K562 (cell line): ENCODE data around the gene FDX2. TPM values are rescaled to one million over a fixed set of nuclear protein-coding genes. Genes with fewer than 3 reads are reported as not detected.
A peak's percentile ranks its signal among the peaks of the same experiment; 100 is the strongest.

Experiments used
- ATAC-seq: fragments of 200-7000 bp; cut with Tn5 transposase; 3 replicates; pipeline ENCODE4 v1.9.1; 2020; ENCODE audit warnings: moderate library complexity
- BruUV-seq: library from RNA; stranded (reverse); fragments of 400-500 nt; replicated peaks from 2 replicates; lab custom pipeline; 2021; lab: Mats Ljungman, UMichigan
- CTCF ChIA-PET: fragments of 300-600 bp; formaldehyde crosslinking; extraction: SDS; loops from one replicate; lab custom pipeline; 2021; ENCODE audit warnings: low intra/inter-chr PET ratio; lab: Yijun Ruan, JAX
- POLR2A ChIA-PET: fragments of 300-600, 350-650 bp; sonication (Branson Sonifier 250); formaldehyde crosslinking; extraction: SDS; loops from one replicate; lab custom pipeline; 2021; ENCODE audit warnings: antibody characterized with exemption, inconsistent platforms; lab: Yijun Ruan, JAX
- DNase-seq, 4 experiments: peaks; one replicate each; pipeline versions ENCODE4 v3.0.0 to v3.0.0-alpha.2; 2011 to 2018; ENCODE audit warnings: low spot score in 3 of 4, mixed read lengths in 3 of 4; ENCODE audit errors: extremely low read depth in 1 of 4
- FAIRE-seq: peaks from 2 replicates; lab custom pipeline; 2011; peaks lifted over from hg19 to GRCh38; lab: Jason Lieb, UNC
- H2AFZ ChIP-seq: 2 replicates; pipeline ENCODE4 v1.6.0; 2011; ENCODE audit warnings: low read depth, low read length, control low read depth, inconsistent platforms
- H3K27ac ChIP-seq: fragments of 200-600 bp; 3 replicates; pipeline ENCODE4 v1.8.0; 2011; ENCODE audit warnings: low read depth, mild to moderate bottlenecking, control low read depth, inconsistent platforms, low read length, moderate library complexity, mixed read lengths; ENCODE audit errors: extremely low read depth
- H3K27me3 ChIP-seq, 2 experiments: fragments of 300-600 bp in 1 of 2; 2 replicates in 1 of 2; 3 replicates in 1 of 2; pipeline versions ENCODE4 v1.6.0 to v1.8.0; 2011; ENCODE audit warnings: inconsistent platforms in 2 of 2, low read length in 2 of 2, mild to moderate bottlenecking in 1 of 2, mixed read lengths in 1 of 2, moderate library complexity in 1 of 2; ENCODE audit not compliant: control insufficient read depth in 2 of 2, insufficient read depth in 2 of 2
- H3K36me3 ChIP-seq: fragments of 300-600 bp; 3 replicates; pipeline ENCODE4 v1.8.0; 2011; ENCODE audit warnings: mild to moderate bottlenecking, low read length, inconsistent platforms; ENCODE audit not compliant: control insufficient read depth, insufficient read depth
- H3K4me1 ChIP-seq, 2 experiments: fragments of 200-600 bp in 1 of 2; replicated peaks in 1 of 2; 2 replicates in 1 of 2; 3 replicates in 1 of 2; pipeline versions ENCODE4 v1.5.1 to v1.8.0; 2011; ENCODE audit warnings: inconsistent platforms in 2 of 2, low read length in 2 of 2, mild to moderate bottlenecking in 1 of 2, mixed read lengths in 1 of 2, moderate library complexity in 1 of 2; ENCODE audit not compliant: control insufficient read depth in 2 of 2, insufficient read depth in 2 of 2
- H3K4me2 ChIP-seq: 2 replicates; pipeline ENCODE4 v1.6.1; 2011; ENCODE audit warnings: low read length, control low read depth, inconsistent platforms, mixed read lengths; ENCODE audit not compliant: insufficient read depth
- H3K4me3 ChIP-seq: fragments of 200-600 bp; sonication (generic), shearing (Covaris generic); 2 replicates; pipeline ENCODE4 v1.5.1; 2016; ENCODE audit warnings: control low read depth, inconsistent platforms
- H3K79me2 ChIP-seq: fragments of 200-600 bp; 3 replicates; pipeline ENCODE4 v1.8.0; 2011; ENCODE audit warnings: low read length, inconsistent platforms; ENCODE audit not compliant: control insufficient read depth, insufficient read depth
- H3K9ac ChIP-seq, 2 experiments: 2 replicates each; pipeline versions ENCODE4 v1.6.0 to v1.6.1; 2011; ENCODE audit warnings: low read depth in 2 of 2, low read length in 2 of 2, control low read depth in 1 of 2, inconsistent platforms in 1 of 2, mild to moderate bottlenecking in 1 of 2, mixed read lengths in 1 of 2; ENCODE audit not compliant: insufficient read depth in 1 of 2
- H3K9me1 ChIP-seq: one replicate; pipeline ENCODE4 v1.6.0; 2011; ENCODE audit warnings: inconsistent platforms, mild to moderate bottlenecking, low read length, moderate library complexity; ENCODE audit not compliant: control insufficient read depth, insufficient read depth
- H3K9me3 ChIP-seq: replicated peaks from 2 replicates; pipeline ENCODE4 v1.5.1; 2011; ENCODE audit warnings: low read depth, low read length, inconsistent platforms; ENCODE audit not compliant: control insufficient read depth, insufficient read depth
- H4K20me1 ChIP-seq: replicated peaks from 2 replicates; pipeline ENCODE4 v1.6.1; 2011; ENCODE audit warnings: low read length, inconsistent platforms, mixed read lengths; ENCODE audit not compliant: control insufficient read depth, insufficient read depth
- CXXC5 ChIP-seq: fragments of 250-450 bp; sonication (Bioruptor Pico); IDR thresholded peaks from 2 replicates; pipeline ENCODE4 v1.8.0; 2022; ENCODE audit warnings: inconsistent platforms, mild to moderate bottlenecking, moderate library complexity
- DIDO1 ChIP-seq: fragments of 450-650 bp; IDR thresholded peaks from 2 replicates; pipeline ENCODE4 v1.6.1; 2016; ENCODE audit warnings: low read depth, missing biosample characterization, missing genetic modification characterization
- GABPA ChIP-seq: fragments of 200-800 bp; sonication (Bioruptor generic); conservative IDR thresholded peaks from 2 replicates; pipeline ENCODE4 v1.6.1; 2016; ENCODE audit warnings: low read depth, missing genetic modification characterization, missing compliant biosample characterization
- HDAC8 ChIP-seq: fragments of 450-650 bp; IDR thresholded peaks from 2 replicates; pipeline ENCODE4 v1.6.1; 2016; ENCODE audit warnings: mild to moderate bottlenecking, missing genetic modification characterization, moderate library complexity, missing compliant biosample characterization
- HSF4 ChIP-seq: fragments of 250-450 bp; sonication (Bioruptor Pico); IDR thresholded peaks from 2 replicates; pipeline ENCODE4 v2.1.2; 2022; ENCODE audit warnings: mild to moderate bottlenecking, moderate library complexity, borderline replicate concordance
- KHSRP ChIP-seq: fragments of 450-650 bp; IDR thresholded peaks from 2 replicates; pipeline ENCODE4 v1.6.1; 2017
- NR2C1 ChIP-seq, 2 experiments: fragments of 450-650 bp; IDR thresholded peaks; 2 replicates each; pipeline ENCODE4 v1.6.1; 2017; ENCODE audit warnings: mild to moderate bottlenecking in 2 of 2, antibody characterized with exemption in 1 of 2, inconsistent platforms in 1 of 2, missing compliant biosample characterization in 1 of 2, missing genetic modification characterization in 1 of 2
- PKNOX1 ChIP-seq: fragments of 450-650 bp; IDR thresholded peaks from 2 replicates; pipeline ENCODE4 v1.6.1; 2016
- POLR2G ChIP-seq: fragments of 200-400 bp; formaldehyde crosslinking; IDR thresholded peaks from 2 replicates; pipeline ENCODE4 v1.6.1; 2017; ENCODE audit warnings: low read depth, mild to moderate bottlenecking, antibody characterized with exemption, low read length, moderate library complexity
- RAD51 ChIP-seq: fragments of 450-650 bp; IDR thresholded peaks from 2 replicates; pipeline ENCODE4 v1.7.1; 2016; ENCODE audit warnings: low read depth, mild to moderate bottlenecking, borderline replicate concordance
- TFE3 ChIP-seq: fragments of 450-650 bp; formaldehyde crosslinking; IDR thresholded peaks from 2 replicates; pipeline ENCODE4 v1.4.0; 2020; ENCODE audit warnings: mild to moderate bottlenecking, mixed read lengths
- TOE1 ChIP-seq, 2 experiments: fragments of 450-650 bp in 1 of 2; sonication (generic) in 1 of 2; formaldehyde crosslinking in 1 of 2; IDR thresholded peaks; 2 replicates each; pipeline versions ENCODE4 v1.7.1 to v1.8.0; 2016 to 2022; ENCODE audit warnings: borderline replicate concordance in 2 of 2, mild to moderate bottlenecking in 2 of 2, antibody characterized with exemption in 1 of 2, inconsistent platforms in 1 of 2, low read depth in 1 of 2, missing genetic modification reagents in 1 of 2, moderate library complexity in 1 of 2
- ZFX ChIP-seq: sonication (generic); formaldehyde crosslinking; IDR thresholded peaks from 2 replicates; pipeline ENCODE4 v1.8.0; 2022; ENCODE audit warnings: mild to moderate bottlenecking, missing genetic modification reagents, moderate library complexity
- ZNF217 ChIP-seq: sonication (generic); formaldehyde crosslinking; IDR thresholded peaks from 2 replicates; pipeline ENCODE4 v1.8.0; 2022; ENCODE audit warnings: mild to moderate bottlenecking, missing genetic modification reagents
- ZNF592 ChIP-seq: fragments of 450-650 bp; IDR thresholded peaks from 2 replicates; pipeline ENCODE4 v1.6.1; 2017; ENCODE audit warnings: antibody characterized with exemption, mild to moderate bottlenecking
- ZSCAN32 ChIP-seq: fragments of 450-650 bp; formaldehyde crosslinking; IDR thresholded peaks from 2 replicates; pipeline ENCODE4 v1.4.0; 2020; ENCODE audit warnings: mild to moderate bottlenecking, moderate library complexity
- whole genome bisulfite sequencing: fragments of 100-300 bp; shearing (Covaris generic); methylation state at CpG from one replicate; pipeline ENCODE4 v1.1.6; 2016; ENCODE audit warnings: low coverage, mixed read lengths; ENCODE audit not compliant: insufficient coverage; ENCODE audit errors: missing lambda C conversion rate; 5-methylcytosine and 5-hydroxymethylcytosine counted together
- in situ Hi-C: fragments of 300-500 bp; cut with MboI; formaldehyde crosslinking; loops from 4 replicates; pipeline ENCODE4 v1.15.0; 2018; ENCODE audit warnings: inconsistent platforms, mixed read lengths
- intact Hi-C: fragments of 100-400 bp; cut with micrococcal nuclease; formaldehyde crosslinking; loops from 2 replicates; pipeline ENCODE4 v1.14.2; 2022
- polyA plus RNA-seq, 8 experiments: library from polyadenylated mRNA; depleted of rRNA in 4 of 8; stranded (reverse) in 5 of 8; unstranded in 3 of 8; fragments of >200 nt; fragmentation: Nextera tagmentation in 2 of 8; fragmentation: Illumina TruSeq in 1 of 8; extraction: Ambion mirVana in 2 of 8; extraction: Trizol in 1 of 8; gene quantifications; 2 replicates each; pipeline versions ENCODE4 v1.2.1 to v1.2.3, GENCODE V29; 2011 to 2014; ENCODE audit warnings: inconsistent platforms in 1 of 8, missing spikeins in 1 of 8
- total RNA-seq, 7 experiments: library from RNA; depleted of rRNA in 6 of 7; stranded (reverse); fragments of >200 nt in 6 of 7; fragmentation: Illumina TruSeq in 2 of 7; extraction: Trizol in 2 of 7; gene quantifications; 2 replicates each; pipeline versions ENCODE4 v1.2.1 to v1.2.3, GENCODE V29; 2011 to 2021; ENCODE audit warnings: low replicate concordance in 1 of 7

Gene FDX2
- total and polyA plus RNA-seq, 9 of the 15 experiments (the other 6 are each of a cell fraction or from before 2014, with no cell fraction given) = 2.5 to 49.8 (median 29.7) TPM

- Histone ChIP-seq H3K4me2 (no peak overlapping the region), H3K9me3 (no peaks in the 10 kb centered on the region), H3K4me3 (no peak overlapping the region), H2AFZ (no peak overlapping the region), H3K27me3 (no peaks in the 10 kb centered on the region), H4K20me1 (no peaks in the 10 kb centered on the region), H3K36me3 (peaks cover 54% of the 10 kb centered on the region), H3K9ac (peak overlapping the region in 1 of 2 experiments; percentile 41; a peak in 3 of 4 replicates), H3K27ac (peak overlapping the region; percentile 96; the same call in 2 of the 3 replicates), H3K9me1 (peaks cover 6% of the 10 kb centered on the region), H3K79me2 (peaks cover 44% of the 10 kb centered on the region), H3K4me1 (peaks cover 30 to 68% of the 10 kb centered on the region in 2 experiments; a peak in 4 of 5 replicates)
- POLR2A ChIA-PET = interaction anchor here (0.5 to 6.2 kb wide), 4 partner anchors 14 to 20 kb away, joined by 3 to 74 read pairs (median 4); partner anchors contain the start of gene ICAM1
- BruUV-seq = no TSS peak
- intact Hi-C loops = no loop called here
- FAIRE-seq (no peak), DNase-seq (peak in 1 of 4 experiments; percentile 45), ATAC-seq (no peak)
- 71% methylated on average over 4 of the region's 4 CpGs for WGBS
- in situ Hi-C loops = no loop called here
- CTCF ChIA-PET = no interaction called here
- TF ChIP-seq HSF4 (CRISPR knock-in tag) (no peak), POLR2G (no peak), ZNF592 (no peak), ZFX (CRISPR knock-in tag) (no peak), ZSCAN32 (CRISPR knock-in tag) (no peak), TFE3 (peak; percentile 93), RAD51 (peak; percentile 56; the same call in 1 of the 2 replicates), GABPA (no peak), PKNOX1 (peak; percentile 83), CXXC5 (CRISPR knock-in tag) (peak; percentile 41), DIDO1 (tag) (no peak), HDAC8 (tag) (no peak), ZNF217 (CRISPR knock-in tag) (no peak), TOE1 (IDR thresholded peaks at IDR 0.05; ENCODE audit: borderline replicate concordance) (peak; percentile 85), TOE1 (CRISPR knock-in tag; IDR thresholded peaks at IDR 0.05; ENCODE audit: borderline replicate concordance, low read depth) (no peak), KHSRP (no peak), NR2C1 (IDR thresholded peaks at IDR 0.05) (no peak), NR2C1 (tag; IDR thresholded peaks at IDR 0.05) (no peak)
Measured at GRCh38 chr19:10285393-10285792, 30.4 kb downstream of the FDX2 start.
